ENCODE measurements around the gene TRAP1. TPM values are rescaled to one million over a fixed set of nuclear protein-coding genes. Genes with fewer than 3 reads are reported as not detected.

Gene TRAP1
- polyA plus RNA-seq, 6 donors from 2014 or later, result 31.2 to 54.4 (median 39.8) TPM

DNA sequence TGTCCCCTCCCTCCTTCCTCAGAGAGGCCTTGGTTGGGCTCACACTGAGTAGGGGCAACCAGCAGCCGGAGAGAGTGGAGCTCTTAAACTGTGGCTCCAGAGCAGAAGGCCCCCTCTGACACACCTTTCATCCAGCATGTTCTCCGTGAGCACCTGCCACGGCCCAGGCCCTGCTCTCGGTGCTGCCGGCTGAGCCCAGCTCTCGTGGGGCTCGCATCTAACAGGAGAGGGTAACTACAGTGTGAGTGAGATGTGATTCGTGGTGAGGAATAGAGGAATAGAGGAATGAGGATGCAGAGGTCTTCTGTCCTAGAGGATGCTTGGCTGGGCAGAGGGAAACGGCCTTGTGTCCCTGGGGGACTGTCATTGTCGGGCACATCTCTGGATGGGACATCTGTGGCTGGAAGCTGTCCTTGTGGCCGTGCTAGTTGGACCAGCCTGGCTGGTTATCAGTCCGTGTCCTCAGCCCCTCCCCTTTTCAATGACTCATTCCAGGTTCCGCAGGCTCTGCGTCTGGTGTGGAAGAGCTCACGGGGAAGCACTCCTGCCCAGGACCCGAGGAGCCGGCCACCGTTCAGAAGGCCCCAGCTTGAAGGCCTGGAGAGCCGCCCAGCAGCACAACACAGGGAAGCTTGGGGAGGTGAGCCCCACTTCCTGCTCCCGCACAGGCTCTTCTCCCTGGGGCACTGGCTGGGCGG, 74.8 kb downstream of the TRAP1 start:
- H3K4me1 Mint-ChIP-seq, result peaks cover 14 to 23% (median 14%) of the 10 kb centered on the region in 3 donors
- DNase-seq, result no peak
- peaks cover 6 to 7% of the 10 kb centered on the region in 2 donors for H3K36me3 Mint-ChIP-seq
- no peaks in the 10 kb centered on the region for H3K9me3 Mint-ChIP-seq
- peak overlapping the region in 3 of 6 donors; percentile 14 to 87 (median 67) for H3K27ac Mint-ChIP-seq
- H3K4me3 Mint-ChIP-seq, result no peak overlapping the region
- ATAC-seq (ENCODE audit: low read depth in 2 of 2), result no peak
- H3K27me3 Mint-ChIP-seq, result no peaks in the 10 kb centered on the region

DNA sequence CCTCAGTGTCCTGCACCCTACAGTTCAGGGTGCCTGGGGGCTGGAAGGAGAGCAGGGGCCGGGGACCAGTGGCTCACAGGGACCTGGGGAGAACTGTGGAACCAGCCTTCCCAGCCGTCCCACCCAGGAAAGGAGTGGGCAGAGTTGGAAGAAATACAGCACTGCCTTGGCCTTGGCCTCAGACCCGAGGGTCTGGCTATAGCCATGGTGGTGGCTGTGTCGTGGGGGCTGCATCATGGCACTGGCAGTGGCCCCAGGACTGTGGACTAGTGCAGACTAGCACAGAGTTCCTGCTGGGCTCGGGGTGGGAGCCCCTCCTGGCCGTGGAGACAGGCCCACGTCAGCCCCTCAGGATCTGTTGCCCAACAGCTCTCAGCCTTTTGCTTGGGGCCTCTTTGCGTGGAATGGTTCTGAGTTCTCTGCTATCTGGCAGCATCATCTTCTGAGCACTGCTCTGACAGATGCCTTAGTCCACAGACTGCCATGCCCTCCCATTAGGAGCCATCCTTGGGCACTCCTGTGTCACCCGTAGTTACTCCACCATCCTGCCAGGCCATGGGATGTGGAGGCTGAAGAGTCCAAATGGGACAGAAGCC, 75.4 kb downstream of the TRAP1 start:
- no peak for ATAC-seq (ENCODE audit: low read depth in 2 of 2)
- Mint-ChIP-seq H3K27me3 (no peaks in the 10 kb centered on the region), H3K27ac (peak overlapping the region in 1 of 6 donors; percentile 14), H3K36me3 (peaks cover 6 to 7% of the 10 kb centered on the region in 2 donors), H3K9me3 (no peaks in the 10 kb centered on the region), H3K4me3 (peak overlapping the region in 1 of 8 donors; percentile 60), H3K4me1 (peaks cover 20 to 29% (median 21%) of the 10 kb centered on the region in 3 donors)
- DNase-seq, result no peak

DNA sequence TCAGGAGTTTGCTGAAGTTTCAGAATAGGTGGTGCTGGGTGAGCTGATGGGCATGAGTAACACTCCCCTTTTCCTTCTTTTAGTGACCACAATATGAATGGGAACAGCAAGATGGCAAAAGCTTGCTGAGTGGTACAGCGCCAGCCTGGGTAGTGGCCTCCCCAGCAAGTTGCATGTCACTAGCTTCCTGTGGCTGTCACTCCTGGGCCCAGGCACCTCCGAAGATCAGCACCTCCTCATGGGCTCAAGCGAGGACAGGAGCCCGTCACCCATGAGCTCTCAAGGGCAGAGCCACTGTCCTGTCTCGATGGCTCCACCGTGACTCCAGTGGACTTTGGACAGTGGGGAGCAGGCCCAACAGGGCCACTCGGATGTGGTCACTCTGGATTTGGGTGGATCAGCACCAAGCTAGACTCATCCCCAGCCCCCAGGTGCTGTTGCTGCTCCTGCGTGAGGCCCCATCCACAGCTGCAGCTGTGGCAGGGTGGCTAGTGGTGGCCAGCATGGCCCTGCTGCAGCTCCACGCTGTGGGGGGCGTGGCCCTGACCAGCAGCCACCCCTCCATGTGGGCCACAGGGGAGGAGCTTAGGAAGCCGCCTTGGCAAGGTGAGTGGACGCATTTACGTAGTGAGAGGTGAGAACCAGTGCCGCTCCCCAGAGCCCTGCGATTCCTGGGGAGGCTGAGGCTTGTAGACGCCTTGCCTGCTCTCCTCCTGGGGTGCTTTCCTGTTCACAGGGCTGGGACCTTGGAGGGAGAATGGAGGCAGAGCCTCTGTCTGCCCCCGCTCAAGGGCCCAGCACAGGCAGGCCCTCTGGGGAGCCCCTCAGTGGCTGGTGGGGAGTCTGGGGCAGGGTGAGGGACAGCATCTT, 76.5 kb downstream of the TRAP1 start:
- no peak for DNase-seq
- Mint-ChIP-seq H3K4me3 (no peak overlapping the region), H3K36me3 (peaks cover 6 to 7% of the 10 kb centered on the region in 2 donors), H3K9me3 (no peaks in the 10 kb centered on the region), H3K27me3 (no peaks in the 10 kb centered on the region), H3K4me1 (peaks cover 24 to 40% (median 31%) of the 10 kb centered on the region in 3 donors), H3K27ac (peak overlapping the region in 1 of 6 donors; percentile 20)
- ATAC-seq (ENCODE audit: low read depth in 2 of 2), result no peak

DNA sequence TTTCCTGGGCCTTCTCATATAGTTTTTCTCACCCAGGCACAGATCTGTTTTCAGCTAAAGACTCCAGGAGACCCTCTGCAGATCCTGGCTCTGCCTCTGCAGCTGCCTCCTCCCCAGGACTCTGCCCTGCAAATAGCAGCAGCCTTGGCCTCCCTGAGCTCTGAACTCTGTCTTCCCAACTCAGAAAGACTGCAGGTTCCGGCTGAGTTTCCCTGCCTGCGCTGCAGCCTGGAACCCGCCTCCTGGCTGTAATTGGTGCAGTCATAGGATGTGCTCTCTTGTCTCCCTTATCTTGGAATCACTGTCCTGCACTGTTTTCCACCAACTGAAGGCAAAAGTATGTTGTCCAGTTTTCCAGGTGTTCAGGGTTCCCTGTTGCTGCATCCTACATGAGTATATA, 77.1 kb downstream of the TRAP1 start:
- DNase-seq (no peak), ATAC-seq (ENCODE audit: low read depth in 2 of 2) (no peak)
- Mint-ChIP-seq H3K4me3 (peak overlapping the region in 1 of 8 donors; percentile 25), H3K9me3 (no peaks in the 10 kb centered on the region), H3K36me3 (peaks cover 6 to 7% of the 10 kb centered on the region in 2 donors), H3K4me1 (peaks cover 25 to 43% (median 31%) of the 10 kb centered on the region in 3 donors), H3K27me3 (no peaks in the 10 kb centered on the region), H3K27ac (peak overlapping the region in 1 of 6 donors; percentile 13)

DNA sequence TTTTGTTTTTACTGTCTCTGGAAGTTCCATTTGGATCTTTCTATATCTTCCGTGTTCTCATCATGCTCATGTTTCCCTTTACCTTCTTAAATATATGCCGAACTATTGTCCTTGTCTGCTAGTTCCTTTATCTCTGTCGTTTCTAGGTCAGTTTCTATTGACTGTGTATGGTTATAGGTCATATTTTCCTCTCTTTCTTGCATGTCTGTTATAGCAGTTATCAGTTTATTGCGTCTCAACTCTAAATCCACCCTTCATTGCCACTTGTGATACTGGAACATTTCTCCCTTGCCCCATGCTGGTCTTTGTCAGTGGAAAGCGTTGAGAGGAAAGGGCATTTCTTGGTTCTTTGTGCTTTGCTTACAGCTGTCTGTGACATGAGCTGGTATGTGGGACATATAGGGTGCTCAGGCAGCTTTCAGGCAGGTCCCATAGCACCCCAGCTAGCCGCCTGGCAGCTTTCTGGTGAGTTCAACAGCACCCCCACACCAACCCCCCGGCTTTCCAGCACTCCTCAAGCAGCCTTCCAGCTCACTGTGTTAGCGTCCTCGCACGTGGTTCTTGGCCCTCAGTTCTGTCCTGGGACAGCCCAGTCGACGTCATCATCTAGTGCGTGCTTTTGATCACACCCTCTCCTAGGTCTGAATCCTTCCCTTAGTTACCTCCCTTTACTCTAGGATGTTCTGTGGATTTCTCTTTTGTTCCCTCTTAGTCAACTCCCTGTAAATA, 78.2 kb downstream of the TRAP1 start:
- H3K4me3 Mint-ChIP-seq, result peak overlapping the region in 1 of 8 donors; percentile 8
- H3K27me3 Mint-ChIP-seq, result no peaks in the 10 kb centered on the region
- H3K27ac Mint-ChIP-seq, result peak overlapping the region in 1 of 6 donors; percentile 51
- H3K36me3 Mint-ChIP-seq, result peaks cover 6 to 7% of the 10 kb centered on the region in 2 donors
- peaks cover 25 to 43% (median 31%) of the 10 kb centered on the region in 3 donors for H3K4me1 Mint-ChIP-seq
- no peaks in the 10 kb centered on the region for H3K9me3 Mint-ChIP-seq
- ATAC-seq (ENCODE audit: low read depth in 2 of 2) (no peak), DNase-seq (no peak)

DNA sequence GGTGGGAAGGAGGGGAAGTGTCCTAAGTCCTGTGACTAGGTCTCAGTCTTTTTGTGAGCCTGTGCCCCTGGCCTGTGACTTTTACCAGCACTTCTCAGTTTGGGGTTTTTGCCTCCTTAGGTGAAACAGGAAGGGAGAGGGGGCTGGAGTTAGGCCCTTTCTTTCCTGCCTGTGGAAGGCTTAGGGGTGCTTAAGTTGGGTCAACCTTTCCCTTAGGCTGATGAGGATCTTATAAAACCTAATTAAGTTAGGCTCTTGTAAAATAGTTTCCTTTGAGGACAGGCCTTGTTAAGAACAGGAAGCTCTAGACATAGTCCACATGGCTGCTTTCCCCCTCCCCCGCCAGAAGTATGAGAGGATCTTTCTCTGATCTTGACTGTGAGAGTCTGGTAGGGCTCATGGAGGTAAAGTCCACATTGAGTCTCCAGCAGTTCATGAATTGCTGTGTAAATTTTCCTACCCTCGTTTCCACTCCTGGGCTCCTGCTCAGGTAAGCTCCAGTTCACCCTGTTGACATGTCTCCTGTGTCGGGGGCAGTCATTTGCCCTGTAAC, 79.9 kb downstream of the TRAP1 start:
- DNase-seq (peak; percentile 37), ATAC-seq (ENCODE audit: low read depth in 2 of 2) (peak; percentile 75 to 91)
- H3K27me3 Mint-ChIP-seq, result no peaks in the 10 kb centered on the region
- H3K36me3 Mint-ChIP-seq, result peaks cover 4% of the 10 kb centered on the region in 2 donors
- H3K4me3 Mint-ChIP-seq, result peak overlapping the region in 5 of 8 donors; percentile 36 to 61 (median 43)
- peaks cover 29 to 43% (median 31%) of the 10 kb centered on the region in 3 donors for H3K4me1 Mint-ChIP-seq
- no peaks in the 10 kb centered on the region for H3K9me3 Mint-ChIP-seq
- peak overlapping the region; percentile 73 to 94 (median 90) for H3K27ac Mint-ChIP-seq

DNA sequence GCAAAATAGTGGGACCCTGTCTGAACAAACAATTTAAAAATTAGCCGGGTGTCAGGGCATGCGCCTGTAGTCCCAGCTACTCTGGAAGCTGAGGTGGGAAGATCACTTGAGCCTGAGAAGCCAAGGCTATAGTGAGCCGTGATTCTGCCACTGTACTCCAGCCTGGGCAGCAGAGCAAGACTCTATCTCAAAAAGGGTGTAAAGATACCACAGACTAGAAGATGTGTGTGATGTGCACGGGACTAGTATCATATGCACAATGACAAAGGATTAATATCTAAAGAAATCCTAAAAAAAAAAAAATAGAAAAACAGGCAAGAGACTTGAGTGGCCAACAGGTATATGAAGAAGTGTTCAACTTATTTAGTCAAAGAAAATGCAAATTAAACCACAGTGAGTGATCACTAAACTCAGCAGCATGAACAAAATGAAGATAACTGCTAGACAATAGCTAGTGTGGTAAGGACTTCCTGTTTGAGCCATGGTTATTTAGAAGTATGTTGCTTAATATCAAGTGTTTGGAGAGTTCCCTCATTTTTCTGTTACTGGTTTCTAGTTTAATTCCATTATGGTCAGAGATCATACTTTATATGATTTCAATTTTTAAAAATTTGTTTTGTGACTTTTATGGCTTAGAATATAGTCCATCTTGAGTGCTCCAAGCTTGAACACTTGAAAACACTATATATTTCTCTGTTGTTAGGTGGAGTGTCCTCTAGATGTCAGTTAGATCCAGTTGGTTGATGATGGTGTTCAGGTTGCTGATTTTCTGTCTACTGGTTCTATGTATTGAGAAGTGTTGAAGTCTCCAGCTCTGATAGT, 91.2 kb downstream of the TRAP1 start:
- ATAC-seq (ENCODE audit: low read depth in 2 of 2), result peak; percentile 89

DNA sequence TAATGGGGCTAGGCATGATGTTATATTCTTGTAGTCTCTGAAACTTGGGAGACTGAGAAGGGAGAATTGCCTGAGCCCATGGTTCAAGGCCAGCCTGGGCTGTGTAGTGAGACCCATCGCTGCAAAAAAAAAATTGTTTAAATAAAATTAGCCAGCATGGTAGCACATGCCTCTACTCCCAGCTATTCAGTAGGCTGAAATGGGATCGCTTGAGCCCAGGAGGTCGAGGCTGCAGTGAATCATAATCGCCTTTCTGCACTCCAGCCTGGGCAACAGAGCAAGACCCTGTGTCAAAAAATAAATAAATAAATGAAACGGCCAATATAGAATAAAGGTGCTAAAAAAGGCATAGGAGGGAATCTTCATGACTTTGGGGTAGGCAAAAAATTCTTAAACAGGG, 92.0 kb downstream of the TRAP1 start:
- DNase-seq (no peak), ATAC-seq (ENCODE audit: low read depth in 2 of 2) (no peak)
- Mint-ChIP-seq H3K4me1 (peaks cover 18 to 44% (median 37%) of the 10 kb centered on the region in 3 donors), H3K9me3 (no peaks in the 10 kb centered on the region), H3K4me3 (peak overlapping the region in 3 of 8 donors; percentile 41 to 72 (median 55)), H3K27me3 (no peaks in the 10 kb centered on the region), H3K36me3 (no peaks in the 10 kb centered on the region), H3K27ac (peak overlapping the region in 2 of 6 donors; percentile 37 to 95)

More for the DNA sequence above, 91.2 kb downstream of the TRAP1 start:
- H3K36me3 Mint-ChIP-seq, result no peaks in the 10 kb centered on the region
- peak overlapping the region; percentile 37 to 95 (median 82) for H3K27ac Mint-ChIP-seq
- H3K9me3 Mint-ChIP-seq, result no peaks in the 10 kb centered on the region
- H3K27me3 Mint-ChIP-seq, result no peaks in the 10 kb centered on the region
- H3K4me1 Mint-ChIP-seq, result peaks cover 18 to 44% (median 37%) of the 10 kb centered on the region in 3 donors
- H3K4me3 Mint-ChIP-seq, result peak overlapping the region in 7 of 8 donors; percentile 26 to 72 (median 41)
- peak; percentile 33 for DNase-seq

DNA sequence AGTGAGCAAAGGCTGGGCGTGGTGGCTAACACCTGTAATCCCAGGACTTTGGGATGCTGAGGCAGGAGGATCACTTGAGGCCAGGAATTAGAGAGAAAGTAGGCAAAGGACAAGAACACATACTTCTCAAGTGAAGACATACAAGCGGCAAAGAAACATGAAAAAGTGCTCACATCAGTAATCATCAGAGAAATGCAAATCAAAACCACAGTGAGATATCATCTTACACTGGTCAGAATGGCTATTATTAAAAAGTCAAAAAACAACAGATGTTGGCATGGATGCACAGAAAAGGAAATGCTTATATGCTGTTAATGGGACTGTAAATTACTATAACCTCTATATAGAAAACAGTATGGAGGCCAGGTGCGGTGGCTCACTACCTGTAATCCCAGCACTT, 93.7 kb downstream of the TRAP1 start:
- Mint-ChIP-seq H3K36me3 (no peaks in the 10 kb centered on the region), H3K9me3 (no peaks in the 10 kb centered on the region), H3K4me3 (peak overlapping the region in 2 of 8 donors; percentile 11 to 36), H3K27me3 (no peaks in the 10 kb centered on the region), H3K4me1 (peaks cover 18 to 45% (median 37%) of the 10 kb centered on the region in 3 donors), H3K27ac (peak overlapping the region in 3 of 6 donors; percentile 42 to 87 (median 58))
- no peak for ATAC-seq (ENCODE audit: low read depth in 2 of 2)
- DNase-seq, result no peak

DNA sequence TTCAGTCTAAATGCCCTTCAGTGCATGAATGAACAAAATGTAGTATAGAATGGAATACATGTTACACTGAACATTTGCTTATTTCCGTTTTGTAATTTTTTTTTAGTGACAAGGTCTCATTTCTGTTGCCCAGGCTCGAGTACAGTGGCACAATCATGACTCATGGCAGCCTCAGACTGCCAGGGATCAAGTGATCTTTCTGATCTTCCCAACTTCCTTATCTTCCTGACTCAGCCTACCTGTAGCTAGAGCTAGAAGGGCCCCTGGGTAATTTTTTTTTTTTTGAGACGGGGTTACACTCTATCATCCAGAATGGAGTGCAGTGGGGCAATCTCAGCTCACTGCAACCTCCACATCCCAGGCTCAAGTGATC, 98.6 kb downstream of the TRAP1 start:
- Mint-ChIP-seq H3K9me3 (no peaks in the 10 kb centered on the region), H3K4me1 (peaks cover 18 to 34% (median 18%) of the 10 kb centered on the region in 3 donors), H3K27ac (peak overlapping the region in 1 of 6 donors; percentile 81), H3K4me3 (no peak overlapping the region), H3K36me3 (peaks cover 0 to 8% of the 10 kb centered on the region in 2 donors), H3K27me3 (no peaks in the 10 kb centered on the region)
- DNase-seq (no peak), ATAC-seq (ENCODE audit: low read depth in 2 of 2) (no peak)

DNA sequence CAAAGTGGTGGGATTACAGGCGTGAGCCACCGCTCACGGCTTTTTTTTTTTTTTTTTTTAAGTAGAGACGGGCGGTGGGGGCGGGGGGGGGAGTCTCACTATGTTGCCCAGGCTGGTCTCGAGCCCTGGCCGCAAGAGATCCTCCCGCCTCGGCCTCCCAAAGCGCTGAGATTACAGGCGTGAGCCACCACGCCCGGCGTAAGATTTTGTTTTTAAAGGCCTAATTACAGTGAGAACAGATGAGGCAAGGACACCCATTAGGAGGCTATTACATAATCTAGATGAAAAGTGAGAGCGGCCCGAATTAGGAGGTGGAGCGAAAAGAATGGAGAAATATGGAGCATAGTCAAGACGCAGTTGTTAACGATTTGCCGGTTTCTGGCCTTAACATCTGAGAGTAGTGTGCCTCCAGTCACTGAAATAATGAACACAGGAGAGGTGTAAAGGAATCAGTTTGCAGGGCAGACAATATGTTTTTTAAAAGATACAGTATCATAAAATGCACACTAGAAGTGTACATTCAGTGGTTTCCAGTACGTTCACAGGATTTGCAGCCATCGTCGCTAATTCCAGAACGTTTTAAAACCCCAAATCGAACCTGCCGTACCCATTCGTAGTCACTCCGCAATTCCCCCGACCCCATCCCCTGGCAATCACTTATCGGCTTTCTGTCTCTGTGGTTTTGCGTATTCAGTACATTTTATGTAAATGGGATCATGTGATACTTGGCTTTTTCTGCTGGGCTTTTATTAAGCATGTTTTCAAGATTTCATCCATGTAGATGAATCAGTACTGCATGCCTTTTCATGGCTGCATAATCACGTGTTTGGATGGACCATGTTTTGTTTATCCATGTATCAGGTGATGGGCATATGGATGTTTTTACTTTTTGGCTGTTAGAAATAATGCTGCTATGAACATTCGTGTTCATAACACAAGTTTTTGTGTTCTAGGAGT, 104.5 kb downstream of the TRAP1 start:
- peak overlapping the region; percentile 95 to 100 (median 99) for H3K4me3 Mint-ChIP-seq
- H3K36me3 Mint-ChIP-seq, result peaks cover 0 to 8% of the 10 kb centered on the region in 2 donors

More for the DNA sequence above, 104.5 kb downstream of the TRAP1 start:
- H3K4me1 Mint-ChIP-seq, result peaks cover 41 to 49% (median 42%) of the 10 kb centered on the region in 3 donors
- H3K9me3 Mint-ChIP-seq, result no peaks in the 10 kb centered on the region
- DNase-seq (no peak), ATAC-seq (ENCODE audit: low read depth in 2 of 2) (no peak)
- no peaks in the 10 kb centered on the region for H3K27me3 Mint-ChIP-seq
- H3K27ac Mint-ChIP-seq, result peak overlapping the region; percentile 17 to 98 (median 95)
